ENCODE measurements around the gene EIF4E2.
A peak's percentile ranks its signal among the peaks of the same experiment; 100 is the strongest.

EIF4E2 gene, protein sequence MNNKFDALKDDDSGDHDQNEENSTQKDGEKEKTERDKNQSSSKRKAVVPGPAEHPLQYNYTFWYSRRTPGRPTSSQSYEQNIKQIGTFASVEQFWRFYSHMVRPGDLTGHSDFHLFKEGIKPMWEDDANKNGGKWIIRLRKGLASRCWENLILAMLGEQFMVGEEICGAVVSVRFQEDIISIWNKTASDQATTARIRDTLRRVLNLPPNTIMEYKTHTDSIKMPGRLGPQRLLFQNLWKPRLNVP

GRCh38 chr2:232550354-232551249 is at the start of gene EIF4E2, which contains the start of gene TIGD1:
Gene EIF4E2 (plus strand): TSS chr2:232550689. CDS start chr2:232550725, 36 bp downstream.
Gene TIGD1 (minus strand): TSS chr2:232550557. CDS start chr2:232549882, 675 bp downstream.
- DNase-seq (ENCODE audit: low spot score), result peak; percentile 100

DNA sequence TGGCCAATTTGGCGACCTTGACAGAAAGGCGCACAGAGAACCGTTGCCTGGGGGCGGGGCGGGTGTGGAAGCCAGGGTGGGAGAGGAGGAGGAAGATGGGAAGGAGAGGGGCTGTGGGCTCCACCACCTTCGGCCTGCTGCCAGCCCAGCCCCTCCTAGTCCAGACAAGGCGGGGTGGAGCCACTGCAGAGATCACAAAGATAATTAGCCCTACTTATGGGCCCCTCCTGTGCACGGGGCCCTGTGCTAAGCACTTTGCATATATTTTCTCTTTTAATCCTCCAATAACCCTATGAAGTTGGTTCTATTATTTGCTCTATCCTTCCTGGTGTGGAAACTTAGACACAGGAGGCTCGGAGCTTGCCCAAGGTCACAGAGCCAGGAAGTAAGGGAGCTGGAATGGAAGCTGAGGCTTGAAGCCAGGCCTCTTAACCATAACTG is 49.1 kb upstream of the EIF4E2 start:
- no peak for DNase-seq (ENCODE audit: low spot score)

DNA sequence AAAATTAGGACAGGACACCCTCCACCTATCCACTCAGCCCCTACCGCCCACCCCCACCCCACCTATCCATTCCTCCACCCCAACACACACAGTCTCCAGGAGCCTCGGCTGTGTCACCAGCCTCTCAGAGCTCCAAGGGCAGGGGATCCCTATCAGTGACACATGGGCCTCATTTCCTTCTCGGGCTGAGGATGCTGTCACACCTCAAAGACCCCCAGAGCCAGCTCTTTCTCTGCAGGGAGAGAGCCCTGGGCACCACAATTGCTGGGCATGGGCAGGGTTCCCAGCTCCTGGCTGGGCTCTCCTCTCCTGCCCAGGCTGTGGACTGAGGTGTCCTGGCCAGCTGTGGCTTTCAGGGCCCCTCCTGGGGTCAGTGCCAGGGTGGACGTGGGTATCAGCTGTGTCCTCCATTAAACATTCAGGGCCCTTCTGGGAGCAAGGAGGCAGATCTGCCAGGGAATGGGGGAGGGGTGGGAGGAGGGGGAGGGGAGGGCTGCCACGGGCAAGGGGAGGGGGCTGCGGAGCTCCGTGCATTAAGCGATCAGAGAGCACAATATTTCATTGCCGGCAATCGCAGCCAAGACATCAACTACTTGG is 48.6 kb upstream of the EIF4E2 start:
- no peak for DNase-seq (ENCODE audit: low spot score)

DNA sequence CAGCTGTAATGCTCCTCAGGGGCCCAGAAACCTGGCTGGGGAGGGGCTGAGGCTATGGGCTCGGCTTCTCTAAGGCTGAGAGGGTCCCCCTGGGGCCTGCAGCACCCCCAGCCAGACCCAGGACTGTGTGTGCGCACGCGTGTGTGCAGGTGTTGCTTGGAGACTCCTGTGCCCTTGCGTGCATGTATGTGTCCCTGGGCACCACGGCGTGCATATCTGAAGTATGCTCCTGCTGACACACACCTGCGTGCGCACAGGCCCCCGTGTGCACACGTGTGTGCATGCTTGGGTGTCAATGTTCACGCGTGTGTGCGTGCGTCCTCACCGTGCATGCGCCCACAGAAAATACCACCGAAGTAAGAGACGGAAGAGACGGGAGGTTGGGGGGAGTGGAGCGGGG is 48.0 kb upstream of the EIF4E2 start:
- DNase-seq (ENCODE audit: low spot score), result no peak

DNA sequence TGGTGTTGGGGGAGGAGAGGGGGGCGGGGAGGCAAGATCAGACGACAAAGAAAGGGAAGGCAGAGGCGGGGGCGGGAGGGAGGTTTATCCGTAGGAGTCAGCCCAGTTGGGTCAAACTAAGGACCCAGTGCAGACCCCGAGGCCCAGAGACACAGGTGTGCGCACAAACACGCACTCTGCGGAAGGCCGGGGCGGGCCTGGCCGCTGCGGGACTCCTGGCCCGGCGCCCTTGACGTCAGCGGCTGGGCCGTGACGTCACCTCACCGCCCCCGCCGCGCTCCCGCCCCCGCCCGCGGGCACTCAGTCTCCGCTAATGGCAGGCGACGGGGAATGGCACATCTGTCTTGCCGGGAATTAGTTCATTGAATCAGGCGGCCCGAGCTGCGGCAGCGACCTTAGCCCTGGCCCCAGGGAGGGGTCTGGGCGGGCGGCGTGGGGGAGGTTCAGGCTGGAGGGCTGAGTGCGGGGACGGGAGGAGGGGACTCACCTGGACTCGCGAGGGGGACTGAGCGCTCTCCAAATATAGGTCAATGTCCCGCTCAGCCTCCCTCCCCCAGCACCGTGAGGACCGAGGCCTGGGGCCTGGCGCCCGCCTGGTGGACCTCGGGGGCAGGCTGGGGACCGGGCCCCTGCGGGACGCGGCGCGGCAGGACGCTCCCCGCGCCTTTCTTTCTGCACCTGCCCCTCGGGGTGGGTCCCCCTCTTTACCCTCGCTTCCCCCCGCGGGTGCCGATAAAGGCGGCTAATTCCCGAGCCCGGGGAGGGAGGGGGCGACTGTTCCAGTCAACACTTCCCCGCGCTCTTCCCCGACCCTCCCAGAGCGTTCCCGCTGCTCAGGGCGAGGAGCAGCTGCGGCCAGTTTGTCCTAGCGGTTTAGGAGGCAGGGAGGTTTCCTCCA is 47.3 kb upstream of the EIF4E2 start:
- peak; percentile 62 for DNase-seq (ENCODE audit: low spot score)

GRCh38 chr2:232503809-232504323 is 46.6 kb upstream of the EIF4E2 start:
- no peak for DNase-seq (ENCODE audit: low spot score)

DNA sequence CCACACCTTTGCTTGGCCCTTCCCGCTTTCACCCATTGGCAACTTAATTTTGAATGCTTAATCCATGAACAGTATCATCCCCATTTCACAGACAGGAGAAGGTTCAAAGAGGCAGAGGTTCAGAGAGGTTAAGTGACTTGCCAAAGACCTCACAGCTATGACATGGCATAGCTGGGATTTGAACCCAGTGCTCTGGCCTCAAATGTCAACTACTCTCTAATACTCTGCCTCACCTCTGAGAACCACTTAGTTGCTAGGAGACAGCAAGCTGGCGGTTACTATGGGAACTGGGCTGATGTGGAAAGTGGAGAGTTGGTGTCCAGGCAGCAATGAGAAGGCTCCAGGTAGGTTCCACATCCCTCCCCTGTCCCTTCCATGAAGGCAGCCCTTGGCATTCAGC is 46.1 kb upstream of the EIF4E2 start:
- no peak for DNase-seq (ENCODE audit: low spot score)

DNA sequence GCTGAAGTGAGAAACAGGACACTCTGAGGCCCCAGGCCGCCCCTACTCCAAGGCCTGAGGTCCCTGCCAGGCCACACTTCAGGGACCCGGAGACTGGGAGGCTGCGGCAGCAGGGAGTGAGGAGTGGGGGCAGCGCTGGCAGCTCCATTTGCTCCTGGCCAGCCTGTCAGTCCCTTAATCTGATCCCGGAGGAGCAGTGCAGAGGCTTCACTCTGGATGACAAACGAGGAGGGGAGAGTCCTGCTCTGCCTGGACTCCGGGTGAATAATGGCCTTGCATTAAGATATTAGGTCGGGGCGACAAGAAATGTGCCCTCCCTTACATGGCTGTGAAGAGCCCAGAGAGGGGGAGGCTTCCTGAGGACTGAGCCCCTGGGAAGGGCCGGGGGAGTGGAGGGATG is 44.6 kb upstream of the EIF4E2 start:
- DNase-seq (ENCODE audit: low spot score), result no peak

- DNase-seq (ENCODE audit: low spot score), result no peak
Observed at GRCh38 chr2:232506709-232507108, 43.8 kb upstream of the EIF4E2 start.

- DNase-seq (ENCODE audit: low spot score), result no peak
Observed at GRCh38 chr2:232508251-232508650, 42.2 kb upstream of the EIF4E2 start.

DNA sequence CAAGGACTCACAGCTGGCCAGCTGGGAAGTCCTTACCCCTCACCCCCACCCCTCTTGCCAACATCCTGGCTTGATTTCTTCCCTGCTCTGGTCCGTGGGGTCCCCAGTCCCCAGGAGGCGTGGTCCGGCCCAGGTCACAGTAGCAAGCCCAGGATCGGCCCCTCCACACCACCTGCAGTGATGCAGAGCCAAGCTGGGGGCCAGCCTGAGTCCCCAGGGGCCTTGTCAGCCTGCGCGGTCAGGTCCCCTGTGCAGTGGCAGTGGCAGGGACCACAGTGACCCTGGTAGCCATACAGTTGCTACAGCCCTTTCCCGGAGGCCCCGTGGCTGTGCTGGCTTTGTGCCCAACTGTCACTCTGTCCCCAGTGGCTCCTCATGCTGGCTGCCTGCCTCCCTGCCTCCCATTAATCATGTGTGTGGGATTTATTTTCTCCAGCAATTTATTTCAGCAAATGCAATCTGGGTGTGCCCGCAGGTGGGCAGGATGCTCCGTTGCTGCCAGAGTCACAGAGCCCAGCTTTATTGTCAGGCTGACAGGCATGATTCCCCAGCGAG is 39.1 kb upstream of the EIF4E2 start:
- DNase-seq (ENCODE audit: low spot score), result no peak

GRCh38 chr2:232512602-232513001 is 37.9 kb upstream of the EIF4E2 start:
- no peak for DNase-seq (ENCODE audit: low spot score)

DNA sequence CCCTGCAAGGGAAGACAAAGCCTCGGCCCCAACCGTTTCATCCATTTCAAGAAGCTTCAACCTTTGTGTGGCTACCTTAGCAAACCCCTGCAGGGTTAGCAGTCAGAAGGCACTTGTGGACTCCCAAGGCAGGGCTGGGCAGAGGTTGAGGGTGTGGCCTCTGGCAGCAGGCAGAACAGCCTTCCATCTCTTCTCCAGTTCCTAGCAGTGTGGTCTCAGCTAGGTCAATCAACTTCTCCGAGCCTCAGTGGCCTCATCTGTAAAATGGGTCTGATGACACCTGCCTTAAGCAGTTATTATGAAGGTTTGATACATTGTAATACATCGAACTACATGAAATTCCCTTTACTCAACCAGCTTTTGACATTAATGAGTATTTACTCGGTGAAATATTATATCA is 37.1 kb upstream of the EIF4E2 start:
- DNase-seq (ENCODE audit: low spot score), result no peak

- DNase-seq (ENCODE audit: low spot score), result no peak
Observed at GRCh38 chr2:232515639-232516038, 34.9 kb upstream of the EIF4E2 start.

DNA sequence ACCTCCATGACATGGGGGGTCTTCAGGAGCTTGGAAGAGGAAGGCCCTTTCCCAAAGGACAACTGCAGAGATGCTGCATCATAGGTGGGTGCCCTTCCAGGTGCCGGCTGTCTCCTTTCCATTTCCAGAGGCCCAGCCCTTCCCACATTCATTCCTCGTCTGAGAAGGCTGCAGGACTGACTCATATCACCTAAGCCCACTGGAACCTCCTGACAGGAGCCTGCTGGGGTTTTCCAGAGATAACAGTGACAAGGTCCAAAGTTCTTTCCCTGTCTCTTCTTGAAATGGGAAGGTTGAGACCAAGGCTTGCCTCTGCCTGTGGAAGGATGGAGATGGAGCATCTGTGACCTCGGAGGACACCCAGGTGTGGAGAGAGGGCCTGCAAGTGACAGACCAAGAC is 33.9 kb upstream of the EIF4E2 start:
- no peak for DNase-seq (ENCODE audit: low spot score)

DNA sequence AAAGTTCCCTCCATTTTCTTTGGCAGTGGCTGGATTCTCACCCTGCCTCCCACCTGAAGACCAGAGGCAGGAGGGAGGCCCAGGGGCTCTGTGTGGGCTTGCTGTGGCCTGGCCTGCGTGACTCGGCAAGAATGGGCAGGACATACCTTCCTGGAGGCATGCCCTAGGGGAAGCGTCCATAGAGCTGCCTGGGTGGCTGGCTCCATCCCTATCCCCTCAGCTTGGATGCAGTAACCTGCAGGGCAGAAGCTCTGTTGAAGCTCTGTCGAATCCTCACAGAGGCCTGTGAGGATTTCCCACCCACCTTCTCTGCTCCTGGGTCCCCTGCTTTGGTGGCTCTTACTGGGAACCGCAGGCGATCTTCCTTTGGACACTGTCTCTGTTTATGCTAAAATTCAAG is 31.6 kb upstream of the EIF4E2 start:
- DNase-seq (ENCODE audit: low spot score), result no peak

DNA sequence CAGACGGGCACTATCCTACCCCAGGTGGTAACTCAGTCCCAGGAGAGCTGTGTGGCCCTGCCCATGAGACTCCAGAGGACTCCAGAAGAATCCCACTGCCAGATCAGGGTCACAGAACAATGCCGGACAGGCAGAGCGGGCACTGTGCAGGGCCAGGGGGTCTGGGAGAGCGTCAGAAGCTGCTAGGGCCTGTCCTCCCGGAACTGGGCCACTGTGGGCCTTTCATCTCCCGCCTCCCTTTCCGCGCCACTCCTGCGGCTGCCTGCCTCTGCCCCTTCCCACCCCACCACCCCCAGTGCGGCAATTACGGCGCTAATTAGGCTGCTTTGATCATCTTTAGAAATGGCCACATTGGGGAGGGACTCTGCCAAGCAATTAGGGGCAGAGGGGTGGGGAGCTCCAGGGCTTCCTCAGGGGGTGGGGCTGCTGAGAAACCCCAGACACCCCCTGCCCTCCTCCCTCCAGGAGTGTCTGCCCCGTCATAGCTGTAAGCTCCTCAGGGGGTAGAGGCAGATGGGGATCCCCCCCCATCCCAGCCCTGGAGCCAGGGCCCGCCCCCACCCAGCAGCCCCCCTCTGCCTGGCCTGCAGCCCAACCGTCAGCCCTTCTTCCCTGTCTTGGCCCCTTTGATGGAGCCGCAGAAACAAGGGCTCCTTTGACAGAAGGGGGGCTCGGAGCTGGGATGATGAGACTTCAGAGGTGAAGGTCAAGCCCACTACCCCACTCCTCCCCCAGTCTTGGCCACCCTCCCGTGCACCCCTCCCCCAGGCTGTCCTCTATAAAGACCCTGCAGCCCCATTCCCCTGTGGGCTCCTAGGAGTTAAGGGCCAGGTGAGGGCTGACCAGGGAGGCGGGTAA is 30.7 kb upstream of the EIF4E2 start, which contains the start of gene PRSS56:
Gene PRSS56 (plus strand): TSS at position 808 of the 858 bp plus-strand sequence. CDS start 211 bp downstream, outside the sequence.
- no peak for DNase-seq (ENCODE audit: low spot score)

GRCh38 chr2:232520489-232520888 is 30.0 kb upstream of the EIF4E2 start:
- DNase-seq (ENCODE audit: low spot score), result no peak

DNA sequence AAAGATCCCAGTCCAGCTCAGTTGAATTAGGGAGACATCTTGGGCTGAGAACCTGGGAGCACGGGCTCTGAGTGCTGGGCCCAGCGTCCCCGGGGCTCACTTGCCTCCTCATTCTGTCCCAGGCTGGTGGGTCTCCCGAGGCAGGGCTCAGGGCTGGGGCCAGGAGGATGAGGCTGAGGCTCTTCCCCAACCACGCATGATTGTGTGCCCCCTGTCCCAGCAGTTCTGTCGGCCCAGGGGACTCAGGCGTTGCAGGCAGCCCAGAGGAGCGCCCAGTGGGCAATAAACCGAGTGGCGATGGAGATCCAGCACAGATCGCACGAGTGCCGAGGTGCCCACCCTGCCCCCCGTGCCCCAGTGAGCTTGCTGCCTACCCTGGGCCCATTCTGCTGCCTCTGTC is 29.4 kb upstream of the EIF4E2 start:
- DNase-seq (ENCODE audit: low spot score), result no peak

DNA sequence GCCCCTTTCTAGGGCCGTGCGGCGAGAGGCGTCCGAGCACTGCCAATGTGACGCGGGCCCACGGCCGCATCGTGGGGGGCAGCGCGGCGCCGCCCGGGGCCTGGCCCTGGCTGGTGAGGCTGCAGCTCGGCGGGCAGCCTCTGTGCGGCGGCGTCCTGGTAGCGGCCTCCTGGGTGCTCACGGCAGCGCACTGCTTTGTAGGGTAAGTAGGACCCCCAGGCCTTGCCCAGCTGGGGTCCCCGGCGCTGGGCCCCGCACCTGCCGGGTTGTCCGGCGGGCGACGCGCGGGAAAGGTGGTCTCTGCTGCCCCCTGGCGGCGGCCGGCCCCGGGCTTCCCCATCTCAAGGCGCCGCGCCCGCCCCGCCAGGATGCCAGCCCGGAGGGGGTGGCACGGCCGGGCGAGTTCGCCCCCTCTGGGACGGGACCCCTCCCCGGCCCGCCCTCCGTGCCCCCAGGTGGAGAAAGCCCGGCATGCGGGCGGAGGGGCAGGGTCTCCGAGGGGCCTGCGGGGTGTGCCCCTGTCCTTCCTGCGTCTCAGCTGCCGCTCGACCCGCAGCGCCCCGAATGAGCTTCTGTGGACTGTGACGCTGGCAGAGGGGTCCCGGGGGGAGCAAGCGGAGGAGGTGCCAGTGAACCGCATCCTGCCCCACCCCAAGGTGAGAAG is 28.4 kb upstream of the EIF4E2 start:
- peak; percentile 91 for DNase-seq (ENCODE audit: low spot score)

Measured in AG08396 (cell line).